K562 (cell line): ENCODE data around the gene FARP1.

Source experiments
- ELF4 ChIP-seq: fragments of 450-650 bp; formaldehyde crosslinking; IDR thresholded peaks from 2 replicates; pipeline ENCODE4 v1.4.0; 2022; ENCODE audit warnings: missing genetic modification characterization
- EZH2 ChIP-seq: IDR thresholded peaks from 2 replicates; pipeline ENCODE4 v1.6.1; 2012; ENCODE audit warnings: low read depth, mild to moderate bottlenecking, inconsistent platforms, low read length, borderline replicate concordance
- FOXP1 ChIP-seq: sonication (generic); formaldehyde crosslinking; IDR thresholded peaks from 2 replicates; pipeline ENCODE4 v1.8.0; 2022; ENCODE audit warnings: mild to moderate bottlenecking, missing genetic modification reagents
- HCFC1 ChIP-seq: IDR thresholded peaks from 2 replicates; pipeline ENCODE4 v1.6.1; 2012; ENCODE audit warnings: low read depth, low read length, improper control_type of control experiment
- NFXL1 ChIP-seq: fragments of 450-650 bp; formaldehyde crosslinking; IDR thresholded peaks from 2 replicates; pipeline ENCODE4 v1.4.0; 2021; ENCODE audit warnings: mild to moderate bottlenecking
- PHF20 ChIP-seq: fragments of 450-650 bp; IDR thresholded peaks from 2 replicates; pipeline ENCODE4 v1.6.1; 2018; ENCODE audit not compliant: partially characterized antibody
- RCOR1 ChIP-seq, 2 experiments: IDR thresholded peaks; 2 replicates each; pipeline ENCODE4 v1.6.1; 2012; ENCODE audit warnings: low read depth in 2 of 2, low read length in 2 of 2, borderline replicate concordance in 1 of 2, improper control_type of control experiment in 1 of 2
- ZNF232 ChIP-seq: sonication (generic); formaldehyde crosslinking; IDR thresholded peaks from 2 replicates; pipeline ENCODE4 v1.8.0; 2022; ENCODE audit warnings: mild to moderate bottlenecking, missing genetic modification reagents
- TF ChIP-seq, protein P1 (sequence below), 3 experiments: IDR thresholded peaks in 2 of 3; conservative IDR thresholded peaks in 1 of 3; 2 replicates each; pipeline ENCODE4 v1.5.1; 2011 to 2012; ENCODE audit warnings: low read length in 3 of 3, mild to moderate bottlenecking in 3 of 3, control low read depth in 2 of 3, improper control_type of control experiment in 1 of 3, inconsistent platforms in 1 of 3, low read depth in 1 of 3, mixed read lengths in 1 of 3, moderate library complexity in 1 of 3; ENCODE audit not compliant: insufficient read depth in 2 of 3

DNA sequence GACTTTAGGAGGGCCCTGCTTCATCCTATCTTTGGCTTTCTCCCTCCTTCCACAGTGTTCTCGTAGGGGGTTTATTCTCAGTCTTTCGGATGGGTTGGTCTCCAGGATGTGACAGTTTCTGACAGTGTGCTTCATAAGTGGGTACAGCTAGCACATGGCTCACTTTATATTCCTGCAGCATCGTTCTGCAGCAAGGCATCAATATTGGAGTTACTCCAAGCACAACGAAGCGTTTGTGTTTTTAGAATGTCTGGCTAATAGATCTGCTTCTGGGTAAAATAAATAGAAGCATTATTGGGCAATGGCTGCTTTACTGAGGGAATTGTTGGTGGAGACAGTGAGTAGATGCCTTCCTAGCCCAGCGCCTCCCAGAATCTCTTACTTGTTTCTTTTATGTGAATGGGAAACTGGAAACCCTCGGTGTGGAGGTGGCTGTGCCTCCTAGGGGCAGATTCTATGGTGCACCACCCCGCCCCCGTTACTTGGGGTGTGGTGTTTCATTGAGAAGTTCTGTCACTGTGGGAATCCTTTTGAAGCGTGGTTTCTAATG lies 2.0 kb downstream of the FARP1 start:
- TF ChIP-seq FOXP1 (CRISPR knock-in tag) = no peak
- no peak for TF ChIP-seq PHF20
- no peak for TF ChIP-seq HCFC1
- no peak for TF ChIP-seq EZH2
- no peak for TF ChIP-seq RCOR1 (IDR thresholded peaks at IDR 0.05; ENCODE audit: borderline replicate concordance in 1 of 2, low read depth in 2 of 2, low read length in 2 of 2)
- TF ChIP-seq, protein P1, sequence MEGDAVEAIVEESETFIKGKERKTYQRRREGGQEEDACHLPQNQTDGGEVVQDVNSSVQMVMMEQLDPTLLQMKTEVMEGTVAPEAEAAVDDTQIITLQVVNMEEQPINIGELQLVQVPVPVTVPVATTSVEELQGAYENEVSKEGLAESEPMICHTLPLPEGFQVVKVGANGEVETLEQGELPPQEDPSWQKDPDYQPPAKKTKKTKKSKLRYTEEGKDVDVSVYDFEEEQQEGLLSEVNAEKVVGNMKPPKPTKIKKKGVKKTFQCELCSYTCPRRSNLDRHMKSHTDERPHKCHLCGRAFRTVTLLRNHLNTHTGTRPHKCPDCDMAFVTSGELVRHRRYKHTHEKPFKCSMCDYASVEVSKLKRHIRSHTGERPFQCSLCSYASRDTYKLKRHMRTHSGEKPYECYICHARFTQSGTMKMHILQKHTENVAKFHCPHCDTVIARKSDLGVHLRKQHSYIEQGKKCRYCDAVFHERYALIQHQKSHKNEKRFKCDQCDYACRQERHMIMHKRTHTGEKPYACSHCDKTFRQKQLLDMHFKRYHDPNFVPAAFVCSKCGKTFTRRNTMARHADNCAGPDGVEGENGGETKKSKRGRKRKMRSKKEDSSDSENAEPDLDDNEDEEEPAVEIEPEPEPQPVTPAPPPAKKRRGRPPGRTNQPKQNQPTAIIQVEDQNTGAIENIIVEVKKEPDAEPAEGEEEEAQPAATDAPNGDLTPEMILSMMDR (IDR thresholded peaks at IDR 0.05 in 2 of 3, conservative IDR thresholded peaks at IDR 0.05 in 1 of 3; ENCODE audit: insufficient read depth in 2 of 3, low read depth in 1 of 3, low read length in 3 of 3) = no peak
- TF ChIP-seq NFXL1 (CRISPR knock-in tag) = no peak
- TF ChIP-seq ZNF232 (CRISPR knock-in tag) = no peak
- TF ChIP-seq ELF4 (CRISPR knock-in tag) = no peak
